Chondrocyte (in vitro differentiated cells): ENCODE results near the gene PDE3B. TPM values are rescaled to one million over a fixed set of nuclear protein-coding genes. Genes with fewer than 3 reads are reported as not detected.
"Not testable (repeated sequence)": the region's sequence is repeated elsewhere in the genome, so short reads cannot be mapped to it uniquely, and the experiment has no call there.

ENCODE experiments used
- DNase-seq: peaks from one replicate; pipeline ENCODE4 v3.0.0; 2021; ENCODE audit warnings: mixed read lengths, low spot score
- H3K27ac Mint-ChIP-seq: one replicate; pipeline ENCODE4 v1.8.0; 2021; ENCODE audit warnings: mild to moderate bottlenecking, moderate library complexity, mixed read lengths; ENCODE audit not compliant: unreplicated experiment
- H3K27me3 Mint-ChIP-seq: 2 replicates; pipeline ENCODE4 v1.8.0; 2021; ENCODE audit warnings: low read depth, mixed read lengths
- H3K36me3 Mint-ChIP-seq: 2 replicates; pipeline ENCODE4 v1.8.0; 2021; ENCODE audit warnings: low read depth, mixed read lengths
- H3K4me1 Mint-ChIP-seq: 2 replicates; pipeline ENCODE4 v1.8.0; 2021; ENCODE audit warnings: low read depth, mild to moderate bottlenecking, mixed read lengths
- H3K4me3 Mint-ChIP-seq: one replicate; pipeline ENCODE4 v1.8.0; 2021; ENCODE audit warnings: mild to moderate bottlenecking, moderate library complexity, mixed read lengths; ENCODE audit not compliant: unreplicated experiment
- H3K9me3 Mint-ChIP-seq: 2 replicates; pipeline ENCODE4 v1.8.0; 2021; ENCODE audit warnings: low read depth, mixed read lengths
- CTCF ChIP-seq: fragments of 200-600 bp; sonication (generic); IDR thresholded peaks from 2 replicates; pipeline ENCODE4 v1.5.0; 2021; ENCODE audit warnings: antibody characterized with exemption, mild to moderate bottlenecking, moderate library complexity
- total RNA-seq: library from RNA; stranded (reverse); gene quantifications from 3 replicates; pipeline ENCODE4 v1.2.1, GENCODE V29; 2021

PDE3B gene
- total RNA-seq, 1 donor from 2014 or later, result 0.47 TPM

GRCh38 chr11:14687943-14688627, 44.5 kb downstream of the PDE3B start:
- no peak for DNase-seq
- no peaks in the 10 kb centered on the region for H3K36me3 Mint-ChIP-seq
- H3K4me1 Mint-ChIP-seq, result no peaks in the 10 kb centered on the region
- H3K4me3 Mint-ChIP-seq, result no peak overlapping the region
- H3K27ac Mint-ChIP-seq, result no peak overlapping the region
- no peak for TF ChIP-seq CTCF
- peaks cover 13% of the 10 kb centered on the region for H3K9me3 Mint-ChIP-seq
- H3K27me3 Mint-ChIP-seq, result no peaks in the 10 kb centered on the region

DNA sequence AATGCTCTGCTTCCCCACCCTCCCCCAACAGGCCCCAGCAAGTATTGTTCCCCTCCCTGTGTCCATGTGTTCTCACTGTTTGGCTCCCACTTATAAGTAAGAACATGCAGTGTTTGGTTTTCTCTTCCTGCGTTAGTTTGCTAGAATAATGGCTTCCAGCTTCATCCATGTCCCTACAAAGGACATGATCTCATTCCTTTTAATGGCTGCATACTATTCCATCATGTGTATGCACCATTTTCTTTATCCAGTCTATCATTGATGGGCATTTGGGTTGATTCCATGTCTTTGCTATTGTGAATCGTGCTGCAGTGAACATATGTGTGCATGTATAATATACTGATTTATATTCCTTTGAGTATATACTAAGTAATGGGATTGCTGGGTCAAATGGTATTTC, 52.1 kb downstream of the PDE3B start:
- DNase-seq, H3K4me1 Mint-ChIP-seq, H3K27ac Mint-ChIP-seq, H3K27me3 Mint-ChIP-seq, H3K36me3 Mint-ChIP-seq, H3K4me3 Mint-ChIP-seq: not testable (repeated sequence)
- H3K9me3 Mint-ChIP-seq, result peaks cover 25% of the 10 kb centered on the region

DNA sequence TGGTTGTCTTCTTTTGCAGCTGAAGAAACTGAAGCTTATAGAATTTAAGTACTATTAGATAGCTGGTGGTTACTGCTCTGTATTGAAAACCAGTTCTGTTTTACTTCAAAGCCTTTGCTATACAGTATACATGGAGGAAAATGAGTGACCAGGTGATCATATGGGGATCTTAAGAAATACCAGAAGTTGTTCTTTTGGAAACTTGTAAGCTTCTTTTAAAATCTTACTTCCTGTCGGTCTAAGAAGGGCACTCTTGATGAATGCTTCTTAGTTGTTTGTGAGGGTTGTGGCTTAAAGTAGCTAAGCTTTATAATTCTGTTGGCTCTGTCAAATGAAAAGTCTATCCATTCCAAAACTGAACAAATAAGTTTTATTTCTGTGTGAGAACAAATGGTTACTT, 55.2 kb downstream of the PDE3B start:
- no peaks in the 10 kb centered on the region for H3K27me3 Mint-ChIP-seq
- H3K36me3 Mint-ChIP-seq, result peaks cover 1% of the 10 kb centered on the region
- H3K9me3 Mint-ChIP-seq, result peaks cover 21% of the 10 kb centered on the region
- DNase-seq, result no peak
- no peak overlapping the region for H3K4me3 Mint-ChIP-seq
- H3K4me1 Mint-ChIP-seq, result no peaks in the 10 kb centered on the region
- no peak for TF ChIP-seq CTCF
- no peak overlapping the region for H3K27ac Mint-ChIP-seq

DNA sequence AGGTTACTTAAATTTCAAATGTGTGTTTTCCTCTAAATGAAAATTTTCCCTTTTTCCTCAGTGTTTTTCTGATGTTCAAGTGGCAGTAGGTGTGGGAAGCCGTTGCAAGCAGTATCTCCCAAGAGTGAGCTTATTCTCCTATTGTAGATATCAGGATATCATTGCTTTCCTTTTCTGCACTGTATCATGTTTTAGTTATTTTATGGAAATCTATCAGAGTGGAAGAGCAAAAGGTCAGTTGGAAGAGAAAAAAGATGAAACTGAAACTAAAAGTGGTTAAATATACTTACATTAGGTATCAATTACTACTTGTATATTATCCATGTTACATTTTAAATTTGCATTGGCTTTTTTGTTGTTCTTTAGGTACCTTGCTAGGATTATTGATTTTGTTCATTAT, 57.0 kb downstream of the PDE3B start:
- no peak overlapping the region for H3K4me3 Mint-ChIP-seq
- H3K9me3 Mint-ChIP-seq, result peaks cover 18% of the 10 kb centered on the region
- H3K36me3 Mint-ChIP-seq, result no peaks in the 10 kb centered on the region
- TF ChIP-seq CTCF, result no peak
- peaks cover 2% of the 10 kb centered on the region for H3K27me3 Mint-ChIP-seq
- DNase-seq, result no peak
- H3K4me1 Mint-ChIP-seq, result no peaks in the 10 kb centered on the region
- no peak overlapping the region for H3K27ac Mint-ChIP-seq

GRCh38 chr11:14702760-14703159, 59.2 kb downstream of the PDE3B start:
- Mint-ChIP-seq H3K27me3 (peaks cover 2% of the 10 kb centered on the region), H3K4me1 (no peaks in the 10 kb centered on the region), H3K36me3 (no peaks in the 10 kb centered on the region), H3K9me3 (peaks cover 16% of the 10 kb centered on the region), H3K27ac (no peak overlapping the region), H3K4me3 (no peak overlapping the region)
- TF ChIP-seq CTCF, result no peak
- DNase-seq, result no peak

DNA sequence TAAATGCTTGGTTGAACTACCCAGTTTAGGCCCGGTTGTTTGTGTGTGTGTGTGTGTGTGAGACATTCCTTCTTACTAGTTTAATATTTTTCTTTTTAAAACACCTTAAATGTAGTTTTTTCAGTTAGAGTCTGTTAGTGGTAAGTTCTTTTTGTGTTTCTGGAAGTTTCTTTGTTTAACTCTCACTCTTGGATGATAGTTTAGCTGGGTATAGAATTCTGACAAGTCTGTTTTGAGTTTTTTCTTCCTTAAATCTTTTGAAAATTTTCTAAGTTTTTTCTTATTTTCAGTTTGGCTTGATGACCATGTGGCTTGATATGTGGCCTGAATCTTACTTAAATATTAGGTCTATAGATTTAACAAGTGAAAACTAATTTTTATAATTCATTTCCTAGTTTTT, 60.1 kb downstream of the PDE3B start:
- no peak overlapping the region for H3K4me3 Mint-ChIP-seq
- no peak for DNase-seq
- no peaks in the 10 kb centered on the region for H3K36me3 Mint-ChIP-seq
- H3K9me3 Mint-ChIP-seq, result peaks cover 16% of the 10 kb centered on the region
- no peaks in the 10 kb centered on the region for H3K4me1 Mint-ChIP-seq
- no peak for TF ChIP-seq CTCF
- H3K27me3 Mint-ChIP-seq, result peaks cover 2% of the 10 kb centered on the region
- H3K27ac Mint-ChIP-seq, result no peak overlapping the region
